NCI-H1930 (cell line): ENCODE measurements around the gene ACSS2.
A peak's percentile ranks its signal among the peaks of the same experiment; 100 is the strongest.

ENCODE experiments used
- DNase-seq, 2 experiments: peaks; one replicate each; lab custom pipeline; 2025; lab: John Stamatoyannopoulos, UW

The ACSS2 gene

GRCh38 chr20:34876406-34877282 is at the start of gene ACSS2:
Gene ACSS2 (plus strand): TSS chr20:34876612. CDS start chr20:34876646, 34 bp downstream.
- DNase-seq: peak in 1 of 2 experiments; percentile 79

- DNase-seq: no peak
These were observed 47.2 kb upstream of the ACSS2 start for GRCh38 chr20:34829191-34829590.

GRCh38 chr20:34831936-34832335 is 44.5 kb upstream of the ACSS2 start:
- DNase-seq: no peak

GRCh38 chr20:34834459-34834893 is 41.9 kb upstream of the ACSS2 start:
- DNase-seq: peak; percentile 9 to 43

GRCh38 chr20:34842143-34842542 is 34.3 kb upstream of the ACSS2 start:
- DNase-seq: no peak

GRCh38 chr20:34843421-34843820 is 33.0 kb upstream of the ACSS2 start:
- DNase-seq: no peak

- no peak for DNase-seq
These were observed 27.8 kb upstream of the ACSS2 start for GRCh38 chr20:34848597-34848996.

GRCh38 chr20:34849778-34850177 is 26.6 kb upstream of the ACSS2 start:
- no peak for DNase-seq

GRCh38 chr20:34850969-34851368 is 25.4 kb upstream of the ACSS2 start:
- no peak for DNase-seq

GRCh38 chr20:34852298-34852697 is 24.1 kb upstream of the ACSS2 start:
- DNase-seq: no peak

- no peak for DNase-seq
These were observed 17.0 kb upstream of the ACSS2 start for GRCh38 chr20:34859367-34859766.

- DNase-seq: no peak
These were observed 16.4 kb upstream of the ACSS2 start for GRCh38 chr20:34859826-34860545.

GRCh38 chr20:34861386-34862084 is 14.9 kb upstream of the ACSS2 start:
- DNase-seq: no peak

- no peak for DNase-seq
These were observed 13.7 kb upstream of the ACSS2 start for GRCh38 chr20:34862724-34863123.

- no peak for DNase-seq
These were observed 12.9 kb upstream of the ACSS2 start for GRCh38 chr20:34863421-34863965.

GRCh38 chr20:34864216-34864615 is 12.2 kb upstream of the ACSS2 start:
- no peak for DNase-seq

GRCh38 chr20:34871320-34871926 is 5.0 kb upstream of the ACSS2 start:
- DNase-seq: no peak

- no peak for DNase-seq
These were observed 4.3 kb upstream of the ACSS2 start for GRCh38 chr20:34871966-34872621.

GRCh38 chr20:34872622-34873224 is 3.7 kb upstream of the ACSS2 start, which contains the start of gene GGT7:
Gene GGT7 (minus strand): TSS chr20:34872856. CDS start chr20:34872815, 41 bp downstream.
- peak; percentile 80 to 88 for DNase-seq

GRCh38 chr20:34873583-34874093 is 2.8 kb upstream of the ACSS2 start:
- DNase-seq: no peak
